ENCODE results near the gene HES5. TPM values are rescaled to one million over a fixed set of nuclear protein-coding genes. Genes with fewer than 3 reads are reported as not detected.

Gene HES5
- total and polyA plus RNA-seq, 10 of the 15 experiments (the other 5 are each of a cell fraction or from before 2014, with no cell fraction given) = 0.12 to 0.15 TPM; not detected in 8

DNA sequence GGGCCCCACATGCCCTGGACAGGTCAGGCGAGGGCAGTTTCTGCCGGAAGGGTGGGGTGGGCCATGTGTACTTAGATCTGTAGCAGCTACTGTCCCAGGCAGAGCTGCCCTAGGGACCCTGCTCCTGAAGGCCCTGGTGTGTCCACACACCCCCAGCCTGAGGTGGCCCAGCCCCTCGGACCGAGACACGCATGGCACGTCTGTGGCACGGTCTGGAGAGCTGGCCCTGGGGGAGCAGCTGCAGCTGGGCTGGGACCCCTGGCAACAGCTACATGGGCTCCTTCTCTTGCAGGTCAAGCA is 28.3 kb downstream of the HES5 start (continued):
- TF ChIP-seq, protein P1, sequence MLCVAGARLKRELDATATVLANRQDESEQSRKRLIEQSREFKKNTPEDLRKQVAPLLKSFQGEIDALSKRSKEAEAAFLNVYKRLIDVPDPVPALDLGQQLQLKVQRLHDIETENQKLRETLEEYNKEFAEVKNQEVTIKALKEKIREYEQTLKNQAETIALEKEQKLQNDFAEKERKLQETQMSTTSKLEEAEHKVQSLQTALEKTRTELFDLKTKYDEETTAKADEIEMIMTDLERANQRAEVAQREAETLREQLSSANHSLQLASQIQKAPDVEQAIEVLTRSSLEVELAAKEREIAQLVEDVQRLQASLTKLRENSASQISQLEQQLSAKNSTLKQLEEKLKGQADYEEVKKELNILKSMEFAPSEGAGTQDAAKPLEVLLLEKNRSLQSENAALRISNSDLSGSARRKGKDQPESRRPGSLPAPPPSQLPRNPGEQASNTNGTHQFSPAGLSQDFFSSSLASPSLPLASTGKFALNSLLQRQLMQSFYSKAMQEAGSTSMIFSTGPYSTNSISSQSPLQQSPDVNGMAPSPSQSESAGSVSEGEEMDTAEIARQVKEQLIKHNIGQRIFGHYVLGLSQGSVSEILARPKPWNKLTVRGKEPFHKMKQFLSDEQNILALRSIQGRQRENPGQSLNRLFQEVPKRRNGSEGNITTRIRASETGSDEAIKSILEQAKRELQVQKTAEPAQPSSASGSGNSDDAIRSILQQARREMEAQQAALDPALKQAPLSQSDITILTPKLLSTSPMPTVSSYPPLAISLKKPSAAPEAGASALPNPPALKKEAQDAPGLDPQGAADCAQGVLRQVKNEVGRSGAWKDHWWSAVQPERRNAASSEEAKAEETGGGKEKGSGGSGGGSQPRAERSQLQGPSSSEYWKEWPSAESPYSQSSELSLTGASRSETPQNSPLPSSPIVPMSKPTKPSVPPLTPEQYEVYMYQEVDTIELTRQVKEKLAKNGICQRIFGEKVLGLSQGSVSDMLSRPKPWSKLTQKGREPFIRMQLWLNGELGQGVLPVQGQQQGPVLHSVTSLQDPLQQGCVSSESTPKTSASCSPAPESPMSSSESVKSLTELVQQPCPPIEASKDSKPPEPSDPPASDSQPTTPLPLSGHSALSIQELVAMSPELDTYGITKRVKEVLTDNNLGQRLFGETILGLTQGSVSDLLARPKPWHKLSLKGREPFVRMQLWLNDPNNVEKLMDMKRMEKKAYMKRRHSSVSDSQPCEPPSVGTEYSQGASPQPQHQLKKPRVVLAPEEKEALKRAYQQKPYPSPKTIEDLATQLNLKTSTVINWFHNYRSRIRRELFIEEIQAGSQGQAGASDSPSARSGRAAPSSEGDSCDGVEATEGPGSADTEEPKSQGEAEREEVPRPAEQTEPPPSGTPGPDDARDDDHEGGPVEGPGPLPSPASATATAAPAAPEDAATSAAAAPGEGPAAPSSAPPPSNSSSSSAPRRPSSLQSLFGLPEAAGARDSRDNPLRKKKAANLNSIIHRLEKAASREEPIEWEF (IDR thresholded peaks at IDR 0.05; ENCODE audit: insufficient replicate concordance, low read depth, low read length) = no peak
- TF ChIP-seq CEBPB (IDR thresholded peaks at IDR 0.05; ENCODE audit: borderline replicate concordance in 1 of 2, low read depth in 2 of 2, low read length in 2 of 2) (no peak), CHD1 (IDR thresholded peaks at IDR 0.05; ENCODE audit: low read depth, low read length) (no peak), YY1 (IDR thresholded peaks at IDR 0.05; ENCODE audit: low read depth, low read length) (no peak), IKZF2 (IDR thresholded peaks at IDR 0.05) (no peak)

DNA sequence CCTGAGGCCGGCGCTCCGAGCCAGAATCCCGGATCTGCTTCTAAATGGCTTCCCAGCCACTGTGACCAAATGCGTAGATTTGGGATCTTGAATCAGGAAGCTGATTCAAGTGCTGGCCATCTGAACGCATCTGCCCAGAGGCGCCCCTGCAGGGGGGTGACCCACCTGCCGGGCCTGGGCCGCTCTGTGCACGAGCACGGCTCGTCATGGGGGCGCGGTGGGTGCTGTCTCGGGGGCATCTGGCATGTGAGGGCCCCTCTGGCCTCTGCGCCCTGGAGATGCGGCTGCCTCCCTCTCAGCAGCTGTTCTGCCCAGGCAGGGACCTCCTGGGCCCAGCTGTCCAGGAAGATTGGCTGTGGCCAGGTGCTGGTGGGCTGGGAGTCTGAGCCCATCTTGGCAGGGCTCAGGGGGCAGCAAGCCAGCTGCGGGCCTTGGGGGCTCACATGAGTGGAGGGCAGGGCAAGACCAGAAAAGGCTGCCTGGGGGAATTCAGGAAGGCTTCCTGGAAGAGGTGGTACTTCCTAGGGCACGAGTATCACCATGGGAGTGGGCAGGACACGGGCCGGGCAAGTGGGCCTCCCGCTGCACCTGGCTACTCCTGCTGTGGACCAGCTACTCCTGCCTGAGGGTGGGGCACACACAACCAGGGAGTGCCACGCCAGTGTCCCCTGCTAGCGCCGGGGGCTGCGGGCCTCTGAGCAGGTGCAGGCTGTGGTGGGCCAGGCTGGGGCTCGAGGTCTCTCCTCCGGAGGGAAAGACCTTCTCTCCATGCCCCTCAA is 28.8 kb downstream of the HES5 start:
- no TSS peak for BruUV-seq (replicated peaks)

More for the DNA sequence above, 28.8 kb downstream of the HES5 start:
- no peak for DNase-seq (ENCODE audit: low read depth, low spot score)
- Histone ChIP-seq H3K9me3 (replicated peaks; ENCODE audit: control insufficient read depth, insufficient read depth, low read length) (no peaks in the 10 kb centered on the region), H3K27ac (ENCODE audit: control insufficient read depth, insufficient read depth) (no peak overlapping the region), H3K4me2 (ENCODE audit: control insufficient read depth, insufficient read depth) (no peak overlapping the region), H2AFZ (ENCODE audit: control insufficient read depth, low read depth, low read length) (no peak overlapping the region), H3K4me1 (ENCODE audit: control insufficient read depth, insufficient read depth, low read length) (peaks cover 5% of the 10 kb centered on the region), H3K9ac (ENCODE audit: control insufficient read depth, insufficient read depth, low read length) (no peak overlapping the region), H4K20me1 (ENCODE audit: control insufficient read depth, insufficient read depth) (no peaks in the 10 kb centered on the region; the same call in 1 of the 2 replicates), H3K36me3 (ENCODE audit: control insufficient read depth in 2 of 2, insufficient read depth in 2 of 2, low read length in 1 of 2) (no peaks in the 10 kb centered on the region), H3K27me3 (replicated peaks in 1 of 2; ENCODE audit: control insufficient read depth in 2 of 2, insufficient read depth in 2 of 2, low read length in 1 of 2) (no peaks in the 10 kb centered on the region), H3K4me3 (no peak overlapping the region), H3K79me2 (ENCODE audit: control insufficient read depth, insufficient read depth, low read length) (no peaks in the 10 kb centered on the region)
- ChIA-PET SMC1A (ENCODE audit: uncharacterized antibody, unreplicated experiment) (interaction anchor here (1.0 kb wide), 1 partner anchor 23 kb away, joined by 3 read pairs; no protein-coding TSS in a partner anchor), CTCF (no interaction called here), RAD21 (ENCODE audit: unreplicated experiment) (interaction anchor here (1.7 kb wide), 1 partner anchor 86 kb away, joined by 4 read pairs; no protein-coding TSS in a partner anchor), POLR2A (no interaction called here)
- WGBS (ENCODE audit: insufficient coverage, insufficient replicate concordance, low lambda C conversion rate, missing lambda C conversion rate) = 60% methylated on average over 28 of the region's 28 CpGs
- ATAC-seq = no peak
- intact Hi-C loops (cut with micrococcal nuclease; ENCODE audit: unreplicated experiment) = no loop called here
- TF ChIP-seq WRNIP1 (IDR thresholded peaks at IDR 0.05; ENCODE audit: borderline replicate concordance, low read depth, low read length) = no peak
- TF ChIP-seq, protein P2, sequence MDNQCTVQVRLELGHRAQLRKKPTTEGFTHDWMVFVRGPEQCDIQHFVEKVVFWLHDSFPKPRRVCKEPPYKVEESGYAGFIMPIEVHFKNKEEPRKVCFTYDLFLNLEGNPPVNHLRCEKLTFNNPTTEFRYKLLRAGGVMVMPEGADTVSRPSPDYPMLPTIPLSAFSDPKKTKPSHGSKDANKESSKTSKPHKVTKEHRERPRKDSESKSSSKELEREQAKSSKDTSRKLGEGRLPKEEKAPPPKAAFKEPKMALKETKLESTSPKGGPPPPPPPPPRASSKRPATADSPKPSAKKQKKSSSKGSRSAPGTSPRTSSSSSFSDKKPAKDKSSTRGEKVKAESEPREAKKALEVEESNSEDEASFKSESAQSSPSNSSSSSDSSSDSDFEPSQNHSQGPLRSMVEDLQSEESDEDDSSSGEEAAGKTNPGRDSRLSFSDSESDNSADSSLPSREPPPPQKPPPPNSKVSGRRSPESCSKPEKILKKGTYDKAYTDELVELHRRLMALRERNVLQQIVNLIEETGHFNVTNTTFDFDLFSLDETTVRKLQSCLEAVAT (IDR thresholded peaks at IDR 0.05) = no peak
- TF ChIP-seq, protein P3, sequence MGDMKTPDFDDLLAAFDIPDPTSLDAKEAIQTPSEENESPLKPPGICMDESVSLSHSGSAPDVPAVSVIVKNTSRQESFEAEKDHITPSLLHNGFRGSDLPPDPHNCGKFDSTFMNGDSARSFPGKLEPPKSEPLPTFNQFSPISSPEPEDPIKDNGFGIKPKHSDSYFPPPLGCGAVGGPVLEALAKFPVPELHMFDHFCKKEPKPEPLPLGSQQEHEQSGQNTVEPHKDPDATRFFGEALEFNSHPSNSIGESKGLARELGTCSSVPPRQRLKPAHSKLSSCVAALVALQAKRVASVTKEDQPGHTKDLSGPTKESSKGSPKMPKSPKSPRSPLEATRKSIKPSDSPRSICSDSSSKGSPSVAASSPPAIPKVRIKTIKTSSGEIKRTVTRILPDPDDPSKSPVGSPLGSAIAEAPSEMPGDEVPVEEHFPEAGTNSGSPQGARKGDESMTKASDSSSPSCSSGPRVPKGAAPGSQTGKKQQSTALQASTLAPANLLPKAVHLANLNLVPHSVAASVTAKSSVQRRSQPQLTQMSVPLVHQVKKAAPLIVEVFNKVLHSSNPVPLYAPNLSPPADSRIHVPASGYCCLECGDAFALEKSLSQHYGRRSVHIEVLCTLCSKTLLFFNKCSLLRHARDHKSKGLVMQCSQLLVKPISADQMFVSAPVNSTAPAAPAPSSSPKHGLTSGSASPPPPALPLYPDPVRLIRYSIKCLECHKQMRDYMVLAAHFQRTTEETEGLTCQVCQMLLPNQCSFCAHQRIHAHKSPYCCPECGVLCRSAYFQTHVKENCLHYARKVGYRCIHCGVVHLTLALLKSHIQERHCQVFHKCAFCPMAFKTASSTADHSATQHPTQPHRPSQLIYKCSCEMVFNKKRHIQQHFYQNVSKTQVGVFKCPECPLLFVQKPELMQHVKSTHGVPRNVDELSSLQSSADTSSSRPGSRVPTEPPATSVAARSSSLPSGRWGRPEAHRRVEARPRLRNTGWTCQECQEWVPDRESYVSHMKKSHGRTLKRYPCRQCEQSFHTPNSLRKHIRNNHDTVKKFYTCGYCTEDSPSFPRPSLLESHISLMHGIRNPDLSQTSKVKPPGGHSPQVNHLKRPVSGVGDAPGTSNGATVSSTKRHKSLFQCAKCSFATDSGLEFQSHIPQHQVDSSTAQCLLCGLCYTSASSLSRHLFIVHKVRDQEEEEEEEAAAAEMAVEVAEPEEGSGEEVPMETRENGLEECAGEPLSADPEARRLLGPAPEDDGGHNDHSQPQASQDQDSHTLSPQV (IDR thresholded peaks at IDR 0.05) = no peak
- TF ChIP-seq EP300 (IDR thresholded peaks at IDR 0.05; ENCODE audit: borderline replicate concordance in 1 of 2, control insufficient read depth in 1 of 2, low read depth in 2 of 2, low read length in 2 of 2) = no peak
- TF ChIP-seq SMC3 (IDR thresholded peaks at IDR 0.05; ENCODE audit: borderline replicate concordance, low read length) = no peak
- TF ChIP-seq CHD1 (IDR thresholded peaks at IDR 0.05; ENCODE audit: low read depth, low read length) = no peak
- FAIRE-seq = no peak
- in situ Hi-C loops (cut with MboI) = no loop called here
